ENCODE results near the gene MDP1. TPM values are rescaled to one million over a fixed set of nuclear protein-coding genes. Genes with fewer than 3 reads are reported as not detected.
A peak's percentile ranks its signal among the peaks of the same experiment; 100 is the strongest.

The MDP1 gene
- total RNA-seq, 1 donor = 4.5 TPM

DNA sequence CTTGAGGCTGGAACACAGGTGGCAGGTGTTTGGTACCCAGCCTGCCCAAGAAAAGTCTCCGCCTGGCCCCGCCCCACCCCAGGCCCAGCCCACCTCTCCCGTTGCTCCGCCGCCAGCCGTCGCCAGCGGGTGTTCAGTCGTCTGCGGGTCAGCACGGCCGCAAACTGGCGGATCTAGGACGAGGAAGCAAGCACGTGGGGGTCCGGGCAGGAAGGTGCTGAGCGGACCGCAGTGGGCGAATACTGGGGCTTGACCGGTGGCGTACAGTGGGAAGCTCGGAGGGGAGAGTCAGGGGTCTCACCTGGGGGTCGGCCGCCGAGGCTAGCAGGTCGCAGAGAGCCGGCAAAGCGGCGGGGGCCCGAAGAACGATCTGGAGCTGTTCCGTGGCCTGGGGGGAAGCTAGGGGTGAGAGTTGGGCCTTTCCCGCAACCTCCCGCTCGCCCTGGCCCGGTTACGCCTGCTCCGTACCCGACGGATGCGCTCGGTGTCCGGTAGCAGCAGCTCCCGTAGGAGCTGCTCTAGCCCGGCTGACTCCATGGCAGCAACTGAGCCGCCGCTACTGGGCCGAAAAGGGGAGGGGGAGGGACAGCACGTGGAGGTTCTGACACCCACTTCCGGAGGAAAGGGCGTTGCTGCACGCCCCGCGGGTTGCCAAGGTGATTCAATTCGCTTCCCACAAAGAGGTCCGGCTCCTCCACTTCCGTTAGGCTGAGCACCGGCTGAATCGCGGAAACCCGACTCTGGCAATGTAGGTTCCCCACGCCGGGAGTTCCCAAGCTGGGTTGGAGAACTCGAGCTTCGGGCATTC is 27.4 kb downstream of the MDP1 start, which contains the start of gene IPO4:
TSS of gene IPO4 (minus strand) at position 566 of the 808 bp plus-strand sequence. CDS start at position 537, 29 bp downstream.
- Histone ChIP-seq H3K4me3 (ENCODE audit: low read length) (peak within 1 kb of the TSS; percentile 57), H3K27me3 (ENCODE audit: insufficient read depth, low read length) (no peaks in the 10 kb centered on the region), H3K9me3 (ENCODE audit: low read depth, low read length) (no peaks in the 10 kb centered on the region), H3K4me1 (ENCODE audit: insufficient read depth, low read length) (peaks cover 27% of the 10 kb centered on the region)

DNA sequence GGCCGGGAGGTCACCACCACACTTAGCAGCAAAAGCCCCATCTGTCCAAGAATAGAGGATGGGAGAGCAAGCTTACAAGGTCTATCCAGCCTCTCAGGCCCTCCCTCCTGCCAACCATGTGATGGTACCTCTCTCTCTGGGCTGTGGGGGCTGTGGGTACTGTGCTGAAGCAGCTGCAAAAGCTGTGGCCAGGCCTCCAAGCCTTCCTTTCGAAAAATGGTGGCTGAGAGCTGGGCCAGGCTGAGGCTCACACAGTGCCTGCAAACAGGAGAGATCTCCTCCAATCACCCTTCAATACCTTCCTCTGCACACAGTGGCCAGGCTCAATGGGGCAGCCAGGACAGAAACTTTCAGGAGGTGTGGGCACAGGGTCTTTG is 28.3 kb downstream of the MDP1 start:
- Histone ChIP-seq H3K27me3 (ENCODE audit: insufficient read depth, low read length) (no peaks in the 10 kb centered on the region), H3K4me1 (ENCODE audit: insufficient read depth, low read length) (peaks cover 27% of the 10 kb centered on the region), H3K4me3 (ENCODE audit: low read length) (no peak overlapping the region), H3K9me3 (ENCODE audit: low read depth, low read length) (no peaks in the 10 kb centered on the region)

DNA sequence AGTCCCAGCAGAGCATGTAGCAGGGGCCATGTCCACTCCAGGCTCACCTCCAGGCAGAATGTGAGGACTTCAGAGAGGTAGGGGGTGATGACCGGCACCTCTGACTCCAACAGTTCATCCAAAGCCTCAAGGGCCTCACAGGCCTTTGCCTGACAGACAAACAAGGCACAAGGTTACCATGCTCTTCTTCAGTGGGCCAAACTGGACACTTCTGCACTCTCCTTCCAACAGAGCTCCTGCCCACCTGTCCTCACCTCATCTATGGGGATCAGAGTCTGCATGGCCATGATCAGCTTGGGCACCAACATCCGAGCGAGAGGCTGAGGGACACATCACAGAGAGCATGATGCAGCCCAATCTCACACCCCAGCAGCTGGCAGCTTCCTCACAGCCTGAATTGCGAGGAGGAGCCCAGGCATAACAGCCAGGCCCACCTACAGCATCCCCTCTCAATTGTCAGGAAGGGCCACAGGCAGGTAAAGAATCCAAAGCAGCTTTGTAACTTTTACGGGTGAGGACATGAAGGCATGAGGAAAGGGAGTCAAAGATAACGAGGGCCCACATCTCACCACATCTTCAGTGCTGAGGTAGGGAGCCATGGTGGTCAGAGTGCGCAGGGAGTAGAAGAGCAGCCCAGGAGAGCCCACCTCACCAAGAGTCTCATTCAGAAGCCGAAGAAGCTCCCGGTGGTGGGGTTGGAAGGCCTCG is 28.9 kb downstream of the MDP1 start:
- no peak overlapping the region for H3K4me3 ChIP-seq (ENCODE audit: low read length)

DNA sequence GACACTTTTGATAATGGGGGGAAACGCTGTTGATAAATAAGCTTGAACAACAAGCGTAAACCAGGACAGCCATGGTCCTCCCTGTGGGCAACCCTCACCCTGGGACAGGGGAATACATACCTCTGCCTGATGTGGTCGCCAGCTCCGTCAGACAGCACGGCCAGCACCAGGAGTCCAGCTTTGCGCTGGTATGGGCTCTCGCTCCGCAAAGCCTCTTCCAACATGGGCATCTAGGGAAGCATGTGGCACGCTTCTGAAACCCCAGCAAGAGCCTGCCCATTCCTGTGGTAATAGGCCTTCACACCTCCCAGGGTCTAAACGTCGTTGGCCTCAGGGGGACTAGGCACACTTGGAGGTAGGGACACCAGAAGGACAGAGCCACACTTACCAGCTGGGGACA is 30.1 kb downstream of the MDP1 start:
- H3K4me3 ChIP-seq (ENCODE audit: low read length) = no peak overlapping the region
- H3K27me3 ChIP-seq (ENCODE audit: insufficient read depth, low read length) = no peaks in the 10 kb centered on the region
- H3K4me1 ChIP-seq (ENCODE audit: insufficient read depth, low read length) = peaks cover 27% of the 10 kb centered on the region
- no peaks in the 10 kb centered on the region for H3K9me3 ChIP-seq (ENCODE audit: low read depth, low read length)

More for the DNA sequence above, 28.9 kb downstream of the MDP1 start:
- no peaks in the 10 kb centered on the region for H3K27me3 ChIP-seq (ENCODE audit: insufficient read depth, low read length)
- H3K9me3 ChIP-seq (ENCODE audit: low read depth, low read length) = no peaks in the 10 kb centered on the region
- peaks cover 27% of the 10 kb centered on the region for H3K4me1 ChIP-seq (ENCODE audit: insufficient read depth, low read length)

DNA sequence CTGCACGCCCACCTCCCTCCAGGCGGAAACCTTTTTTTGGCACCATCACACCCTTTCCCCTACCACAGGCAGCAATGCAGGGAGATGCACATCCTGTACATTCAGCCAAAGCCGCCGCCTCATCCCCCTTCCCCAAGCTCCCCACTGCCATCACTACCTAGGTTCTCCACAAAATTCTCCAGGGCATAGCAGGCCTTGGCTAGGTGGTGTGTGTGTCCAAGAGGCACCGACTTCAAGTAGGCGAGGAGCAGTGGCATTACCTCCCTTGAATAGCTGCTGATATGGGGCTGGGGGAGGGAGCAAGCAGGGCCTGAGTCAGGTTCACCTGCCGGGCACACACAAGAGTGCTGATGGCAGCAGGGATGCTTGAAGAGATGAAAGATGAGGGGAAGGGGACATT is 30.8 kb downstream of the MDP1 start:
- H3K4me3 ChIP-seq (ENCODE audit: low read length) = no peak overlapping the region

DNA sequence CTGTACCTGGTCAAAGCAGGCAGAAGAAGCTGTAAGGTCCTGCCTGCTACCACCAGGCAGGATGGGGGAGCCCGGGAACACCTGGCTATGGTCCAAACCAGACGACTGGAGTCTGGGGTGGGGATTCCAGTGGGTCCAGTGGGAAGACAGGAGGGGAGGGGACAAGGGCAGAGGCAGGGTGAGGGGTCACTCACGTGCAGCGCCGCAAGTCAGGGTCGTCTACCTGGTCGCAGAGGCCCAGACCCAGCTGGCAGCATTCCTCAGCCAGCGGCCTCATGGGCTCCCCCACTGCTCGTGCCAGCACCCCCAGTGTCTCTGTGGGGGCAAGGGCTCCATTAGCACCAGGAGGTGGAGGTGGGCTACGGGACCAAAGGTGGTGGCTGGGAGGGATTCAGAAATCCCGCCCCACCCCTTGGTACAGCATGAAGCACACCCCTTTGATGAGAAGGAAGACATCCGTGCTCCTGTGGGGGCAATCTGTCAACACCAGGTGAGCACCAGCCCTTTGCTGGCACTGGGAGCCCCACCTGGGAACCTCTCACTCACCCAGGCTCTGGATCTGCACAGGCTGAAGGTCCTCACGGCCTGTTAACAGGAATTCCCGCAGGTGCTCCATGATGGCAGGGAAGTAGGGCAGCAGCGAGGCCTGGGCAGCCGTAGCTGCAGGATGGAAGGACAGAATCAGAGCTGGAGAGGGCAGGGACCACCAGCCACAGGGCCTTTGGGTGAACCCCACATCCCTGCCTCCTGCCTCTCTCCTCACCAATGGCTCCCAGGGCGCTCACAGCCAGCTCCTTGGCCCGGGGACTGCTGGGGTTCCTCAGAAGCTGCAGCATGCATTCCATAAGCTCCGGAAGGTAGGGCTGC is 31.5 kb downstream of the MDP1 start:
- no peaks in the 10 kb centered on the region for H3K9me3 ChIP-seq (ENCODE audit: low read depth, low read length)
- H3K4me1 ChIP-seq (ENCODE audit: insufficient read depth, low read length) = peaks cover 24% of the 10 kb centered on the region
- no peaks in the 10 kb centered on the region for H3K27me3 ChIP-seq (ENCODE audit: insufficient read depth, low read length)
- H3K4me3 ChIP-seq (ENCODE audit: low read length) = no peak overlapping the region

More for the DNA sequence above, 30.8 kb downstream of the MDP1 start:
- no peaks in the 10 kb centered on the region for H3K27me3 ChIP-seq (ENCODE audit: insufficient read depth, low read length)
- peaks cover 27% of the 10 kb centered on the region for H3K4me1 ChIP-seq (ENCODE audit: insufficient read depth, low read length)
- no peaks in the 10 kb centered on the region for H3K9me3 ChIP-seq (ENCODE audit: low read depth, low read length)

DNA sequence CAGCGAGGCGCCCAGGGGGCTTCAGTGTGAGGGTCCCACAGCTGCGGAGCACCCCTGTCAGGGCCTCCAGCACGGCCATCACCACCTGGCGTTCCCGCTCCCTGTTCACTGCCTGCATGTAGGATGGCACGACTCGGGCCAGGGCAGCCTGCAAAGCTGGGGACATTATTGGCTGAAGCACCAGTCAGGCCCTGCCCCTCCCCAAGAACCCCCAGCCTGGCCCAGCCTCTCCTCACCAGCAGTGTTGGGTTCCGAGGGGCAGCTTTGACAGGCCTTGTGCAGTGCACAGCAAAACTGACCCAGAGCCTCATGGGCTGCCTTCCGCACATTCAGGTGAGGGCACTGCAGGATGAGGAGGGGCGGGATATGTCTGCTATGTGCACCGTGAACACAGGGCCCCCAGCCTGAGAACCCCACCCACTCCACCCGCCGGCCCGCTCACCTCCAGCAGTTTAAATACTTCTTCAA is 32.8 kb downstream of the MDP1 start:
- Histone ChIP-seq H3K9me3 (ENCODE audit: low read depth, low read length) (no peaks in the 10 kb centered on the region), H3K27me3 (ENCODE audit: insufficient read depth, low read length) (no peaks in the 10 kb centered on the region), H3K4me1 (ENCODE audit: insufficient read depth, low read length) (peaks cover 13% of the 10 kb centered on the region), H3K4me3 (ENCODE audit: low read length) (no peak overlapping the region)

DNA sequence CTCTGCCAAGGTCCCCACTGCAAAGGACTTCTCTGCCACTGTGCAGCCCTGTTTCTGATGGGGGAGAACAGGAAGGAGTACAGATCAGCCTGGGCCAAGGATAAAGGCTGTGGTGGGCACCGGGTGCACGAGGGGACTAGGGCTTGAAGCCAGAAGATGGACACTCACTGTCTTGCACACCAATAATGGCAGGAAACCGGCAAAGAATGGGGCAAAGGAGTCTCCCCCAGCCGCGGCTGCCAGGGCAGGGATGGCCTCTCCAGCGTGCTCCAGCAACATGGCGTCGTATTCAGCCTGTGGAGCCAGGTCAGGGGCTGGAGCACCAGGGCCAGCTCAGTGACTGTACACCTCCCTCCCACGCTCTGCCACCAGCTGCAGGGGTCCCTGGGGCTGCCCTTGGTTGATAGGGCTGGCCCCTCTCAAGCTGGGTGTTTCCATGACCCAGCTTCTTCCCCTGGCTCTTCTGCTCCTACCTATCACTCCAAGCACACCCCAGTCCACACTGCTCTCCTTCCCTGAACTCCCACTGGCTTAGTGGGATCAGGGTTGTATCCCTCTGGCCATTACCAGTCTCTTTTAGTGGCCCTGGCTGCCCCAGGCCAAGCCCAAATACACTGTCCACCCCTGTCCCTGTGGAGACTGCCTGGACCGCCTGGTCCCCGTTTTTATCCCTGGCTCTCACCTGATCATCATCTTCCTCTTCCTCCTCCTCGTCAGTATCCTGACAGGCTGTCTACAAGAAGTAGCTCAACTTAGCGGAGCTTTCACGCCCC is 33.6 kb downstream of the MDP1 start:
- H3K27me3 ChIP-seq (ENCODE audit: insufficient read depth, low read length) = no peaks in the 10 kb centered on the region
- no peak overlapping the region for H3K4me3 ChIP-seq (ENCODE audit: low read length)
- H3K4me1 ChIP-seq (ENCODE audit: insufficient read depth, low read length) = peaks cover 6% of the 10 kb centered on the region
- no peaks in the 10 kb centered on the region for H3K9me3 ChIP-seq (ENCODE audit: low read depth, low read length)

DNA sequence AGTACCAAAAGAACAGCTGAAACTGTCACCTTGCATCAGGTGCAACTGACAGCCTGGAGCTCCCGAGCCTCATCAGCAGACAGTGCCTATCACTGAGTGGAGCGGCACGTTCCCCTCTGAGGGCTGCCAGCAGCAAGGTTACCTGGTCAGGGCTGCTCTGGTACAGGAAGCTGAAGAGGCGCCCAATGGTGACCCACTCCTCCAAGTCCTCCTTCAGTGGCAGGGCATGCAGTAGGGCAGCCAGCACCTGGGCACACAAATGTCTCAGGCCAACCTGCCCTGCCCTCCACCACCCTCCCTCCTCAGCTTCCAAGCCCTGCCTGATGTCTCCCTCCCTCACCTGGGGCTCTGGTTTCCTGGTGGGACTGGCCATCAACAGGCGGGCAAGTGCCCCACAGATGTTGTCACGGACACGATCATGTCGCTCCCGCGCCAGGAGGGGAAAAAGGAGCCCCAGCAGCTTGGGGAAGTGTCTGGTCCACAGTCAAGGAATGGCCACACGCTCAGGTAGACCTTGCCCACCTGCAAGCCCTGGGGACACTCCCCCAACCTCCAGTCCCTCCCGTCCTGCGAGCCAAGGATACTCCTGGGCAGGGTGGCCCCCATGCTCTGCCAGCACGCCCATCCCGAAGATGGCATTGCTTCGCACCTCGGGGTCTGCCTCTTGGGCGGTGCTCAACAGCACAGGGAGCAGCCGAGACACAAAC is 34.3 kb downstream of the MDP1 start:
- Histone ChIP-seq H3K9me3 (ENCODE audit: low read depth, low read length) (no peaks in the 10 kb centered on the region), H3K4me3 (ENCODE audit: low read length) (no peak overlapping the region), H3K4me1 (ENCODE audit: insufficient read depth, low read length) (no peaks in the 10 kb centered on the region), H3K27me3 (ENCODE audit: insufficient read depth, low read length) (no peaks in the 10 kb centered on the region)

DNA sequence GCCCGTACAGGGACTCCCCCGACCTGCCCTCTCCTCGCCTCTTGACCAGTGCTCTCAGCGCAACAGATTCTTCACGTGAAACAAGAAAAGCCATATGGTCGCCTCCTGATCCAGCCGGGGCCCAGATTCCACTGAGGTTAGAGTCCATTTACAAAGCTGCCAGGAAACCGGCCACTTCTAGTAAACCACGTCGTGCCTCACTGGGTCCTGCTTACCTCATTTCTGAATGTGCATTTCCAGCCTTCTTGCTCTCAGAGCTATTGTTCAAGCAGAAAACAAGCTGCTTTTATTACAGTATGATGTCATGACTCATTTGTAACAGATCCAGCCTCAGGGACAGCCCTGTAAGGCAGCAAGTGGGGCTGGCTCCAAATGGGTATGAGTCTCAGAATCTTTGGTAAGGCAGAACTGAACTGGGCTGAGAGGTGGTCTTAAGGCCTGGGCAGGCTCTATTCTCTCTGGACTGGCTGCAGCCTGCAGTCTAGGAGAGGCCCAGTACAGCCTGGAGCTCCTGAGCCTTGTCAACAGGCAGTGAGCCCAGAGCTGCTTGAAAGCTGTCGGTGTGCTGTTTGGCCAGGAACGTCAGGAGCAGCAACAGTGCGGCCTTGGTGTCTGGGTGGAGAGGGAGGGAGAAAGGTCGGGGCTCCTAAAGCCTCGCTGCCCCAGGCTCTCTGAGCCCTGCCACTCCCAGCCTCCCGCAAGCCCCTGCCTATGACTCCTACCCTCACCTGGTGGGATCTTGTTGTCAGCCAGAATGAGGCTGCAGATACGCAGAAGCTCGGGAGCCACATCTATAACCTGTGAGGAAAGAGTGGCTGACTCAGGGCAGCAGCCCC is 35.7 kb downstream of the MDP1 start:
- Histone ChIP-seq H3K27me3 (ENCODE audit: insufficient read depth, low read length) (no peaks in the 10 kb centered on the region), H3K4me3 (ENCODE audit: low read length) (no peak overlapping the region), H3K9me3 (ENCODE audit: low read depth, low read length) (no peaks in the 10 kb centered on the region), H3K4me1 (ENCODE audit: insufficient read depth, low read length) (no peaks in the 10 kb centered on the region)

DNA sequence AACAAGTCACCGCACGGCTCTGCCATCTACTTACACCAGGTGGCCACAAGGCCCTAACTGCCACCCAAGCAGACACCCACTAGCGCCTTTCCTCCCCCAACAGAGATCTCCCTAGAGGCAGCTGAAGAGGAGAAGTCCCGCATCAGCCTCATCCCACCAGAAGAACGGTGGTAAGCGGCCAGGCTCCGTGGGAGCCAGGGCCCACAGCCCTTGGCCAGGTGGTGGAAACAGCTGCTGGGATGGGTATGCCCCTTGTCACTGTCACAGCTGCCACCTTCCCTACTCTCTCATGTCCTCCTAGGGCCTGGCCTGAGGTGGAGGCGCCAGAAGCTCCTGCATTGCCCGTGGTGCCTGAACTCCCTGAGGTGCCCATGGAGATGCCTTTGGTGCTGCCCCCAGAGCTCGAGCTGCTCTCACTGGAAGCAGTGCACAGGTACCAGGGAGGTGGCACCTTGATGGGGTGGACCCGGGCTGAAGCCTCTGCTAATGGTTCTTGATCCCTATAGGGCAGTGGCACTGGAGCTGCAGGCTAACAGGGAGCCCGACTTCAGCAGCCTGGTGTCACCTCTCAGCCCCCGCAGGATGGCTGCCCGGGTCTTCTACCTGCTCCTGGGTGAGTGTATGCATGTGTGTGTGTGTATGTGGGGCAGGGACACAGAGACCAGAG is 36.4 kb downstream of the MDP1 start:
- Histone ChIP-seq H3K27me3 (ENCODE audit: insufficient read depth, low read length) (no peaks in the 10 kb centered on the region), H3K4me3 (ENCODE audit: low read length) (no peak overlapping the region), H3K9me3 (ENCODE audit: low read depth, low read length) (no peaks in the 10 kb centered on the region), H3K4me1 (ENCODE audit: insufficient read depth, low read length) (no peaks in the 10 kb centered on the region)

DNA sequence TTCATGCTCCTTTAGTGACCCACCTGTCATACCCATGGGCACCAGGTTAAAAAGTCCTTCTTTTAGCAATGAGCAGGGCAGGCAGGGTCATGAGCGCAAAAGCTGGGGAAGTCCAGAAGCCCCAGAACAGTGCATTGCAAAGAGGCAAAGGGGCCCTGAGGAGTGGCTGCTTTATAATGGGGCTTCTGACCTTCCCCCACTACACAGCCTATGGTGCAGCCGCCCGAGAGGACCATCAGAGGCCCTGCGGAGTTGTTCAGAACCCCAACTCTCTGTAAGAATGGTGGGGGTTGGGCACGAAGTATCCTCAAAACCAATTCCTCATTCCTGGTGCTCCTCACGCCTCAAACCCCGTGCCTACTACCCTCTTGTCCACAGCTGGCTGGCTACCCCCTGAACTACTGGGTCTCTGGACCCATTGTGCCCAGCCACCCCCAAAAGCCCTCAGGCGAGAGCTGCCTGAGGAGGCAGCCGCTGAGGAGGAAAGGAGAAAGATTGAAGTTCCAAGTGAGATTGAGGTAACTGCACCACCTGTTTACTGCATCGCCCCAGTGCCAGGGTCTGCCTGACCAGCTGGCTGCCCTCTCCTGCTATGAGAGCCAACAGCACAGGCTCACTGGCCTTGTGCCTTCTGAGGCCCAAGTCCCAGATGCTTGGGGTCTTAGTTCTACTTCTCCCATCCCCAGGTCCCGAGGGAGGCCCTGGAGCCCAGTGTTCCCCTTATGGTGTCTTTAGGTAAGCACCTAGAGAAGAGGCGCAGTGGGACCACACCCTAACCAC is 37.3 kb downstream of the MDP1 start:
- no peak overlapping the region for H3K4me3 ChIP-seq (ENCODE audit: low read length)
- H3K4me1 ChIP-seq (ENCODE audit: insufficient read depth, low read length) = no peaks in the 10 kb centered on the region
- H3K27me3 ChIP-seq (ENCODE audit: insufficient read depth, low read length) = no peaks in the 10 kb centered on the region
- H3K9me3 ChIP-seq (ENCODE audit: low read depth, low read length) = no peaks in the 10 kb centered on the region
